ENCODE results near the gene TSACC.
"Not testable (repeated sequence)": the region's sequence is repeated elsewhere in the genome, so short reads cannot be mapped to it uniquely, and the experiment has no call there.

DNA sequence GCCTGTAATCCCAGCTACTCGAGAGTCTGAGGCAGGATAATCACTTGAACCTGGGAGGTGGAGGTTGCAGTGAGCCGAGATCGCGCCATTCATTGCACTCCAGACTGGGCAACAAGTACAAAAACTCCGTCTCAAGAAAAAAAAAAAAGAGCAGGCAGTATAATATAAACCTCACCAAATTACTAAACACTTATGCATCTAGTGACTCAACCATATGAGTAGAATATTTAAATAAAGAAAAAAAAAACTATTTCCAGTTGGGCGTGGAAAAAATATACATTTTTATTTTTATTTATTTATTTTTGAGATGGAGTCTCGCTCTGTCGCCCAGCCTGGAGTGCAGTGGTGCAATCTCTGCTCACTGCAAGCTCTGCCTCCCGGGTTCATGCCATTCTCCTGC lies 15.1 kb upstream of the TSACC start:
- not testable (repeated sequence) for TF ChIP-seq POLR2A (IDR thresholded peaks at IDR 0.05)
- TF ChIP-seq, protein P1, sequence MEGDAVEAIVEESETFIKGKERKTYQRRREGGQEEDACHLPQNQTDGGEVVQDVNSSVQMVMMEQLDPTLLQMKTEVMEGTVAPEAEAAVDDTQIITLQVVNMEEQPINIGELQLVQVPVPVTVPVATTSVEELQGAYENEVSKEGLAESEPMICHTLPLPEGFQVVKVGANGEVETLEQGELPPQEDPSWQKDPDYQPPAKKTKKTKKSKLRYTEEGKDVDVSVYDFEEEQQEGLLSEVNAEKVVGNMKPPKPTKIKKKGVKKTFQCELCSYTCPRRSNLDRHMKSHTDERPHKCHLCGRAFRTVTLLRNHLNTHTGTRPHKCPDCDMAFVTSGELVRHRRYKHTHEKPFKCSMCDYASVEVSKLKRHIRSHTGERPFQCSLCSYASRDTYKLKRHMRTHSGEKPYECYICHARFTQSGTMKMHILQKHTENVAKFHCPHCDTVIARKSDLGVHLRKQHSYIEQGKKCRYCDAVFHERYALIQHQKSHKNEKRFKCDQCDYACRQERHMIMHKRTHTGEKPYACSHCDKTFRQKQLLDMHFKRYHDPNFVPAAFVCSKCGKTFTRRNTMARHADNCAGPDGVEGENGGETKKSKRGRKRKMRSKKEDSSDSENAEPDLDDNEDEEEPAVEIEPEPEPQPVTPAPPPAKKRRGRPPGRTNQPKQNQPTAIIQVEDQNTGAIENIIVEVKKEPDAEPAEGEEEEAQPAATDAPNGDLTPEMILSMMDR (IDR thresholded peaks at IDR 0.05): not testable (repeated sequence)
